ES-I3 (cell line): ENCODE results near the gene NKAIN2.

Experiments
- H3K36me3 ChIP-seq: 2 replicates; pipeline ENCODE4 v1.6.1; 2013; ENCODE audit warnings: mild to moderate bottlenecking, low read length, control low read depth, moderate library complexity; ENCODE audit not compliant: insufficient read depth
- H3K4me1 ChIP-seq: 2 replicates; pipeline ENCODE4 v1.6.1; 2013; ENCODE audit warnings: mild to moderate bottlenecking, control low read depth, low read length; ENCODE audit not compliant: insufficient read depth
- H3K9ac ChIP-seq: 2 replicates; pipeline ENCODE4 v1.6.1; 2013; ENCODE audit warnings: low read depth, mild to moderate bottlenecking, low read length, moderate library complexity
- H3K9me3 ChIP-seq: 2 replicates; pipeline ENCODE4 v1.6.1; 2013; ENCODE audit warnings: mild to moderate bottlenecking, low read length, moderate library complexity; ENCODE audit not compliant: control insufficient read depth, insufficient read depth

NKAIN2 gene

DNA sequence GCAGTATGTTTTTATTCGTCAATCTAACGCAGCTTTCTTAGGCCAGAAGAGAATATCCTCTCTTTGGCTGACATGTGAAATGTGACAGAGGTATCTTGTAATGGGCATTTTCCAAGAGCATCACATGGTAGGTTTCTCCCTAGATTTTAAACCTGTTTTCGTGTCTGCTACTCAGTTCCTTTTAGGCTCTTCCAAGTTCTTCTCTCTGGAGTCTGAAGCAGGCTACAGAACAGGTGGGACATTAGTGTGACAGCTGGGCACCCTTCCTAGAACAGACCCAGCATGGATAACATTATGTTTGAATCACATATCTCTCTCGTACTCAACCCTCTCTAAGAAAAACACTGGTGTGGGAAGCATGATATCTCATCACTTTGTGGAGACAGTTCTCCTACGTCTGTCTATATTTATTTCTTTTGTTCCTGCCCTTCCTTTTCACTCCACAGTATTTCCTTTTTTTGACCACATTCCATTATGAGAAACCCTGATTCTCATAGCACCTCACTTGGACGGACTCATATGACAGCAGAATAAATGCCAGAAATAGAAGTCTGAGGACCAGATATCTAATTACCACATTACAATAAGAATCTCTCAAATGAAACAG lies 263.4 kb downstream of the NKAIN2 start:
- Histone ChIP-seq H3K9ac (no peak overlapping the region), H3K36me3 (no peaks in the 10 kb centered on the region), H3K4me1 (no peaks in the 10 kb centered on the region), H3K9me3 (no peaks in the 10 kb centered on the region)

DNA sequence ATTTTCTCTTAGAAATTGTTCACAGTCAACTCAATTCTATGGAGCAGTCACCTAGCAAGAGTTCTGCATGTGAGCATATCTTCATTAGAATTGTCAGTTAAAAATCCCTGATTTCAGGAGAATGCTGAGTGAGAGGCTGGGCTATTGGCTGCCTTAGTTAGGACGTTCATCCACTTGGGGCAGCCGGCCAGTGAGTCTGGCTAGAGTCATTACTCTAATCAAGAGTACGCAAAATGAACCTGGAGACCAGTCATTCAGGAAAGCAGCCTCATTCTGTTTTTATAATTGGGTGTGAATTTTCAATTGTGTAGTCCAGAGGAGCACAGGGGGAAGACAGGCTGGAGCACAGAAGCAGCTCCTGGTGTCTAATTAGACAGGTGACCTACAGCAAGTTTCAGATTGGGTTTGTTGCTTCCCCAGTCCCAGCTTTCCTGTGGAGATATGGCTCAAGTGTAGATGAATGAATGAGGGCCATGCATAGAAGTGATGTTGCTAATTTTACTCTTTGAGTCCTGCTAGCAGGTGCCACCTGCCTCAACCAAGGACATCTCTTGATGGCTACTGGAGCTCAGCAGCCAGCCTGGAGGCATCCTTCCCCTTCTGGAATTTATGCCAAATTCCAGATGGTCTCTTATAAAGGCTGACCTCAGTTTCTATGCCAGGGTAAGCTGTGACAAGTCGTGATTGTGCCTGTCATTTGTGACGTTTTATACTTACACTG lies 265.7 kb downstream of the NKAIN2 start:
- peaks cover 8% of the 10 kb centered on the region for H3K4me1 ChIP-seq
- H3K9ac ChIP-seq: no peak overlapping the region
- no peaks in the 10 kb centered on the region for H3K9me3 ChIP-seq
- no peaks in the 10 kb centered on the region for H3K36me3 ChIP-seq

DNA sequence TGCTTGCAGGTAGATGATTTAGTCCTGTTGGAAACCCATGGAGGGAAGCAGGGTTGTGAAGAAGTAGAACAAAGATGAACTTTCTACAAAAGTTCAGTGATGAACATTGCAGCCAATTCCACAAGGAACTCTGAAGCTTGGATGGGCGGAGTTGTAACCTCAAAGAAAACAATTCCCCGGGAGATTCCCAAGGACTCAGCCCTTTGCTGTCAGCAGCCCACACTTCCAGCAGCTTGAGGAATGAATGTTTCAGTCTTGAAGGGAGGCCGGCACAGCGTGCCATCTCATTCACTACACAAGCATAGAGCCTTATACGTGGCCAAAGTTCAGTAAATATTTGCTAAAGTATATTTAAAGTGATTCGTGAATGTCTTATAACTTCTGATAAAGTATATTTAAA lies 269.4 kb downstream of the NKAIN2 start:
- H3K4me1 ChIP-seq: peaks cover 13% of the 10 kb centered on the region
- H3K36me3 ChIP-seq: no peaks in the 10 kb centered on the region
- H3K9ac ChIP-seq: no peak overlapping the region
- H3K9me3 ChIP-seq: no peaks in the 10 kb centered on the region

GRCh38 chr6:124073820-124074587 lies 270.3 kb downstream of the NKAIN2 start:
- H3K4me1 ChIP-seq: peaks cover 13% of the 10 kb centered on the region

GRCh38 chr6:124074606-124075005 lies 270.9 kb downstream of the NKAIN2 start:
- Histone ChIP-seq H3K9me3 (no peaks in the 10 kb centered on the region), H3K9ac (no peak overlapping the region), H3K4me1 (peaks cover 13% of the 10 kb centered on the region), H3K36me3 (no peaks in the 10 kb centered on the region)

More at GRCh38 chr6:124073820-124074587, 270.3 kb downstream of the NKAIN2 start:
- no peaks in the 10 kb centered on the region for H3K36me3 ChIP-seq
- no peaks in the 10 kb centered on the region for H3K9me3 ChIP-seq
- H3K9ac ChIP-seq: no peak overlapping the region

DNA sequence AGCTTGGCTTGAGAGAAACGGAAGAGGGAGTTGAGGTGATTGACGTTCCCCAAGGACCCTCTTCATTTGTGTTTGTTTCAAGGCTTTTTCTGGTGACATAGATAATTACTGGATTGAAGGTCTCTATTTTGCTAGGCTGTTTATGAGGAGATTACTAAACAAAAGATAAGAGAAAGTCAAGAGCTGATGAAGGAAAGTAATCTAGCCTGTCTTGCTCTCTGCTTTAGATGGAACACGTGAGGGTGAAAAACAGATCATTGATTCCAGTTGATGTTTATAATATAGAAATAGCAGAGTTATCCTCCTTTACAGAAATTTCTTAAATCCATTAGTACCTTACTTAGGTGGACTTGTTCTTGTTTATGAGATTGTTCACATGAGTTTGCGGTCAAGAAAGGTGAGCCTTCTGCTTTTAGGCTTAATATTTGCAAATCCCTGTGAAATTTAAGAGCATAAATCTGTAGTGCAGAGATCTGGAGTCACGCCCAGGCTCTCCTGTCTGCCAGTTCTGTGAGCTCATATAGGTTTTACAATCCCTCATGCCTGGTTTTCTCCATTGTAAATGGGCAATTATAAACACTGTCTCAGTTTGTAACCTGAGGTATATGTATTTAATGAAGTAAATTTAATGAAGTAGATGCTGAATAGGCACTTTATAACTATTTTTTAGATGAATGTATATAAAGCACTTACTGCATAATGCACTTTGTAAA lies 272.8 kb downstream of the NKAIN2 start:
- no peak overlapping the region for H3K9ac ChIP-seq

DNA sequence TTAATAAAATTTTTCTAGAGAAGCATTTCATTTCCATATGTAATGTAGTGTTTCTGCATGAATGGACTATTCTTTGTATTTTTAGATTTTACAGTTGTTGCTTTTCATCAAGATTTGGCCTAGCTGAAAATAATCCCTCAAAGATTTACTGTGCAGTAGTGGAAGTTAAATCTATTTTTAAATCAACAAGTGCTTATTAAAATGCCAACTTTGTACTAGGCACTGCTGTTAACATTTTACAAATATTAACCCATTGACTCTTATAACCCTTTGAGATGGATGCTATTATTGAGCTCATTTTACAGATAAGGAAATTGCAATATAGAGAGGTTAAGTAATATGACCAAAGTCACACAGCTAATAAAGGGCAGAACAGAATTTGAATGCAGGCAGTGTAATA lies 274.5 kb downstream of the NKAIN2 start:
- Histone ChIP-seq H3K9me3 (no peaks in the 10 kb centered on the region), H3K9ac (no peak overlapping the region), H3K4me1 (peaks cover 13% of the 10 kb centered on the region), H3K36me3 (no peaks in the 10 kb centered on the region)

More for the DNA sequence above, 272.8 kb downstream of the NKAIN2 start:
- H3K4me1 ChIP-seq: peaks cover 13% of the 10 kb centered on the region
- no peaks in the 10 kb centered on the region for H3K36me3 ChIP-seq
- H3K9me3 ChIP-seq: no peaks in the 10 kb centered on the region

- H3K4me1 ChIP-seq: no peaks in the 10 kb centered on the region
- no peaks in the 10 kb centered on the region for H3K36me3 ChIP-seq
- H3K9me3 ChIP-seq: no peaks in the 10 kb centered on the region
- H3K9ac ChIP-seq: no peak overlapping the region
Observed at GRCh38 chr6:124080483-124080882, 276.8 kb downstream of the NKAIN2 start.

DNA sequence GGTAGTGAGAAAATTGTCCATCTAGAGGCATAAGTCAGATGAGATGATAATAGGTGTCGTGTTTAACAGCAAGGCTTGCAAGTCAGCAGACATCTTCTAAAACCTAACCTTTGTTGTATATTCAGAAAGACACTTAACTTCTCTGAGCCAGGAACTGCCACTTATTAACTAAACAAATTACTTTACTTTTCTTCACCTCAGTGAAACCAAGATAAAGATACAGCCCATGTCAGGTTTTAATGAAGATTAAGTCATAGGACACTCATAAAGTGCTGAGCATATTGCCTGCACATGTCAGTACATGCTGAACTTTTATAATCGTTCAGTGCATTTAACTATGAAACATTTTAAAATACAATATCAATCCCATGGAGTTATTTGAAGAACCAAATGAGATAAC lies 286.8 kb downstream of the NKAIN2 start:
- Histone ChIP-seq H3K36me3 (no peaks in the 10 kb centered on the region), H3K4me1 (no peaks in the 10 kb centered on the region), H3K9me3 (no peaks in the 10 kb centered on the region), H3K9ac (no peak overlapping the region)

DNA sequence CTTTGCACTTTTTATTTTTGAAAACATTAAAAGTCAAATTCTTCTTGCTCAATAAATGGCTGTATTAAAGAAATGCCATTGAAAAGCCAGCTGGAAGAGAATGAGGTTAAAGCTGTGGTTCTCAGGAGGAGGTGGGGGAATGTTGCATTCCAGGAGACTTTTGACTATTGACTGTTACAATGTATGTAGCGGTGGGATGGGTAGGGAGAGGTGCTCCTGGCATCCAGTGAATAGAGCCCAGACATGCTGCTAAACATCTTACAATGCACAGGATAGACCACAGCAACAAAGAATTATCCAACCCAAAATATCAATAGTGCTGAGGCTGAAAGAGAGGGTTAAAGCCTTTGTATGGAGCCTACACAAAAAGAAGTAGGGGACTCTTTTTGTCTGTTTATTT lies 295.9 kb downstream of the NKAIN2 start:
- Histone ChIP-seq H3K9me3 (no peaks in the 10 kb centered on the region), H3K36me3 (no peaks in the 10 kb centered on the region), H3K4me1 (no peaks in the 10 kb centered on the region), H3K9ac (no peak overlapping the region)

- no peaks in the 10 kb centered on the region for H3K36me3 ChIP-seq
- H3K4me1 ChIP-seq: no peaks in the 10 kb centered on the region
- H3K9ac ChIP-seq: no peak overlapping the region
- no peaks in the 10 kb centered on the region for H3K9me3 ChIP-seq
Observed at GRCh38 chr6:124110514-124110913, 306.8 kb downstream of the NKAIN2 start.

DNA sequence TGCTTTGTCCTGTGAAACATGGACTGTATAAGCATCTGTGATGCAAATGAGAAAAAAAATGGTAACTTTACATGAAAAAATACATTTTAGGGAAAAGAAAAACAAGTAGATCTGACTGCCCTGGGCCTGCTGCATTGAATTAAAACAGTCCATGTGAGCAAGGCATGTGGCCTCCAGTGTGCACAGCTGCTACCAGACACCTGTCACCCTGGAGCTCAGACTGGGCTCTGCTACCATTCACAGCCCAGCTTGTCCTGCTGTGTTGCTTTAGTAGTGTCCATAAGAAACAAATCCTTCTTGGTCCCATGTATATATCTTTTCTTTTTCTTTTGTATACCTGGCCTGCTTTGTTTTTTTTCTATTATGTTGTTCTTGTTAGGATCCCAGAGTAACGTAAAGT lies 315.9 kb downstream of the NKAIN2 start:
- Histone ChIP-seq H3K9me3 (no peaks in the 10 kb centered on the region), H3K4me1 (no peaks in the 10 kb centered on the region), H3K9ac (no peak overlapping the region), H3K36me3 (no peaks in the 10 kb centered on the region)

DNA sequence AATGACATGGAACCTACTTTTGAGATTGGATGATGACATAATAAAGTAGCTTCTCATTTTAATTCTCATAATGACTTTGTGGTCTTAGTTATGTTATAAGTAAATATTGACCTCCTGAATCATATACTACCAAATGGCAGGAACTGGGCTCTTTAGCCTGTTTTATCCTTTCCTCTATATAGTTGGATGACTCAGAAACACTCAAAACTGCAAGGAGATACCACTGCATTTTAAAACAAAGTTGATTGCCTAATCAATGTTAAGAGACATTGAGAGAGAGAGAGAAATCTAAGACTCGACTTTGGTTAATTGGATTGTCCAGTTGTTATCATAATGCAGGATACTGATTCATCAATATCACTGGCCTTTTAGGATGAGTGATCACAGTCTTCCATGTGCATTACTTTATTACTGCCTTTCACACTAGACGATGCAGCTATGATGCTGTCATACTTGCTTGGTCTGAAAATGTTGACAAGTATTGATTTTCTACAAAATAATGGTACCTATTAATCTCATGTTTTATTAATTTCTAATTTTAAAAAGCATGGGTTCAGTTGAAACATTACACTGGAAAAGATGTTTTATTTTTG lies 320.0 kb downstream of the NKAIN2 start:
- no peaks in the 10 kb centered on the region for H3K9me3 ChIP-seq
- no peaks in the 10 kb centered on the region for H3K4me1 ChIP-seq
- no peaks in the 10 kb centered on the region for H3K36me3 ChIP-seq
- H3K9ac ChIP-seq: no peak overlapping the region

DNA sequence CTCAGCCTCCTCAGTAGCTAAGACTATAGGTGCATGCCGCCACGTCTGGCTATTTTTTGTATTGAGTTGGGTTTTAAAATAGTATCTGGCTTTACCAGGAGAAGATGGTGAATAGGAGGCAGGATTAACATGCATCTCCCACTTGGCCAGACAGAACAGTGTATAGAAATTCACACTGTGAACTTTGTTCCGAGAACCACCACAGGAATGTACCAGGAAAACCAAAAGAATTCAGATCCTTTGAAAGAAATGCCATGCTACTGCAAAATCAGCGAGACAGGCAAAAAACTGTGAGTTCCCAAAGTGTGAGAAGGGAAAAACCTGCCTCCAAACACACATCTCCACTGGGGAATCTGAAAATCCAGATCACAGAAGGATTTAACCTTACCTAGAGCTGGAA lies 327.6 kb downstream of the NKAIN2 start:
- Histone ChIP-seq H3K36me3 (no peaks in the 10 kb centered on the region), H3K9ac (no peak overlapping the region), H3K9me3 (no peaks in the 10 kb centered on the region), H3K4me1 (no peaks in the 10 kb centered on the region)
